ENCODE results near the gene EPS15.

GRCh38 chr1:51541313-51542050, 22.4 kb upstream of the EPS15 start:
- TF ChIP-seq CTCF (IDR thresholded peaks at IDR 0.05) (no peak), POLR2A (IDR thresholded peaks at IDR 0.05) (no peak)
